Mammary epithelial cell (primary cell): ENCODE measurements around the gene SGF29.

Source experiments
- EZH2 ChIP-seq: IDR thresholded peaks from 2 replicates; pipeline ENCODE4 v1.6.1; 2012; ENCODE audit warnings: low read length, inconsistent platforms, borderline replicate concordance
- TF ChIP-seq, protein P1 (sequence below), 2 donors: IDR thresholded peaks in 1 of 2; conservative IDR thresholded peaks in 1 of 2; 2 replicates each; pipeline ENCODE4 v1.5.1; 2011 to 2012; ENCODE audit warnings: inconsistent platforms in 2 of 2, low read length in 2 of 2, mild to moderate bottlenecking in 2 of 2, control low read depth in 1 of 2, low read depth in 1 of 2; ENCODE audit not compliant: insufficient read depth in 1 of 2; ENCODE audit errors: extremely low read depth in 1 of 2

DNA sequence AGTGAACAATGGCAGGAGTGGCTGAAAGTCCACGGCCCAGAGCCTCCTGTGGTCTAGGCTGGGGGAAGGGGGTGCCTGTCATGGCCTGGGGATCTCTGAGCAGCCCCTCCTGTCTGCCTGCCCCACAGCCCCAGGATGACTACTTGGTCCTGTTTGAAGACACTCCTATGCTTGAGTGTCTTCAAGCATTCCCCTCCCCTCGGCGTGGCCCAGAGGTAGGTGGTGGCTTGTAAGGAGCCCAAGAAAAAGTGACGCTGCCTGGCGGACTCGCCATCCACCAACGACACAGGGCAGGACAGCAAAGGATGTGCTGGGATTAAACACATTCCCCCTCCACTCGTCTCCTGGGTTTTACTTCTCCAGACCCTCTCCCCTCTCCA is 50.5 kb downstream of the SGF29 start:
- TF ChIP-seq EZH2, result no peak
- TF ChIP-seq, protein P1, sequence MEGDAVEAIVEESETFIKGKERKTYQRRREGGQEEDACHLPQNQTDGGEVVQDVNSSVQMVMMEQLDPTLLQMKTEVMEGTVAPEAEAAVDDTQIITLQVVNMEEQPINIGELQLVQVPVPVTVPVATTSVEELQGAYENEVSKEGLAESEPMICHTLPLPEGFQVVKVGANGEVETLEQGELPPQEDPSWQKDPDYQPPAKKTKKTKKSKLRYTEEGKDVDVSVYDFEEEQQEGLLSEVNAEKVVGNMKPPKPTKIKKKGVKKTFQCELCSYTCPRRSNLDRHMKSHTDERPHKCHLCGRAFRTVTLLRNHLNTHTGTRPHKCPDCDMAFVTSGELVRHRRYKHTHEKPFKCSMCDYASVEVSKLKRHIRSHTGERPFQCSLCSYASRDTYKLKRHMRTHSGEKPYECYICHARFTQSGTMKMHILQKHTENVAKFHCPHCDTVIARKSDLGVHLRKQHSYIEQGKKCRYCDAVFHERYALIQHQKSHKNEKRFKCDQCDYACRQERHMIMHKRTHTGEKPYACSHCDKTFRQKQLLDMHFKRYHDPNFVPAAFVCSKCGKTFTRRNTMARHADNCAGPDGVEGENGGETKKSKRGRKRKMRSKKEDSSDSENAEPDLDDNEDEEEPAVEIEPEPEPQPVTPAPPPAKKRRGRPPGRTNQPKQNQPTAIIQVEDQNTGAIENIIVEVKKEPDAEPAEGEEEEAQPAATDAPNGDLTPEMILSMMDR (conservative IDR thresholded peaks at IDR 0.05 in 1 of 2, IDR thresholded peaks at IDR 0.05 in 1 of 2; ENCODE audit: extremely low read depth in 1 of 2, insufficient read depth in 1 of 2, low read depth in 1 of 2, low read length in 2 of 2), result no peak
